Measurements from ENCODE around the gene TRIM36.

DNA sequence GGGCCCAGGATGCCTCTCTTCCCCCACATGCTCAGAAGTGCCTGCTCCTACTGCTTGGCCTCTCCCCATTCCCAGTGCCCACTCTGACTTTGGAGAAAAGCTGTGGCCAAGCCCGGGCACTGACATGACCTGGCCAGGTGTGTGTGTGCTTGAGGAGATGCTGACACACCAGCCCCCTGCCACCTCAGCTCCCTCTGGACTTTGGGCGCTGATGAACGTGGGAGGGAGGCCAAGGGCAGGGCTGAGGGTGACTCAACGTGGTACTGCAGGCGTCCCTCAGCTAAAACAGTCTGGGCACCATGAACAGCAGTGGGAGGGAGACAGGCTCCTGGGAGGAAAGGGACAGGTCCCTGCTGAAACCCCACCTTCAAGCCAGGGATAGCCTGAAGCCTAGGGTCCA lies 3.9 kb downstream of the TRIM36 start:
- TF ChIP-seq, protein P1, sequence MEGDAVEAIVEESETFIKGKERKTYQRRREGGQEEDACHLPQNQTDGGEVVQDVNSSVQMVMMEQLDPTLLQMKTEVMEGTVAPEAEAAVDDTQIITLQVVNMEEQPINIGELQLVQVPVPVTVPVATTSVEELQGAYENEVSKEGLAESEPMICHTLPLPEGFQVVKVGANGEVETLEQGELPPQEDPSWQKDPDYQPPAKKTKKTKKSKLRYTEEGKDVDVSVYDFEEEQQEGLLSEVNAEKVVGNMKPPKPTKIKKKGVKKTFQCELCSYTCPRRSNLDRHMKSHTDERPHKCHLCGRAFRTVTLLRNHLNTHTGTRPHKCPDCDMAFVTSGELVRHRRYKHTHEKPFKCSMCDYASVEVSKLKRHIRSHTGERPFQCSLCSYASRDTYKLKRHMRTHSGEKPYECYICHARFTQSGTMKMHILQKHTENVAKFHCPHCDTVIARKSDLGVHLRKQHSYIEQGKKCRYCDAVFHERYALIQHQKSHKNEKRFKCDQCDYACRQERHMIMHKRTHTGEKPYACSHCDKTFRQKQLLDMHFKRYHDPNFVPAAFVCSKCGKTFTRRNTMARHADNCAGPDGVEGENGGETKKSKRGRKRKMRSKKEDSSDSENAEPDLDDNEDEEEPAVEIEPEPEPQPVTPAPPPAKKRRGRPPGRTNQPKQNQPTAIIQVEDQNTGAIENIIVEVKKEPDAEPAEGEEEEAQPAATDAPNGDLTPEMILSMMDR (IDR thresholded peaks at IDR 0.05): no peak
- TF ChIP-seq POLR2A (IDR thresholded peaks at IDR 0.05): no peak

Data from heart left ventricle (tissue), 13 donors.